Activated B cell treated with CpG ODN at 0.5 μM for 24 hours (primary cell): ENCODE results near the gene LDB2. TPM values are rescaled to one million over a fixed set of nuclear protein-coding genes. Genes with fewer than 3 reads are reported as not detected.

Experiments
- ATAC-seq: fragments of 200-7000 bp; cut with Tn5 transposase; one replicate; pipeline ENCODE4 v1.10.0; 2021; ENCODE audit warnings: low read depth, mild to moderate bottlenecking, moderate library complexity
- CTCF ChIA-PET: fragments of 350-600 bp; sonication (Branson Sonifier 250); formaldehyde crosslinking; loops from one replicate; lab custom pipeline; 2021; ENCODE audit warnings: antibody characterized with exemption; lab: Charles Lee
- POLR2A ChIA-PET: fragments of 350-600 bp; sonication (Branson Sonifier 250); formaldehyde crosslinking; loops from one replicate; lab custom pipeline; 2021; ENCODE audit warnings: antibody characterized with exemption; lab: Charles Lee
- DNase-seq: peaks from one replicate; pipeline ENCODE4 v3.0.0; 2022
- H3K27ac Mint-ChIP-seq: one replicate; pipeline ENCODE4 v1.8.0; 2020; ENCODE audit warnings: mixed read lengths
- H3K27me3 Mint-ChIP-seq: one replicate; pipeline ENCODE4 v1.8.0; 2021; ENCODE audit warnings: mixed read lengths
- H3K36me3 Mint-ChIP-seq: one replicate; pipeline ENCODE4 v1.8.0; 2021; ENCODE audit warnings: low read depth, mixed read lengths
- H3K4me1 Mint-ChIP-seq: one replicate; pipeline ENCODE4 v1.8.0; 2021; ENCODE audit warnings: mixed read lengths
- H3K4me3 Mint-ChIP-seq: one replicate; pipeline ENCODE4 v1.8.0; 2020; ENCODE audit warnings: mild to moderate bottlenecking, mixed read lengths
- H3K9me3 Mint-ChIP-seq: one replicate; pipeline ENCODE4 v1.8.0; 2020; ENCODE audit warnings: mixed read lengths
- intact Hi-C: fragments of 100-400 bp; cut with micrococcal nuclease; formaldehyde crosslinking; loops from one replicate; pipeline ENCODE4 v1.15.1; 2024
- total RNA-seq: library from RNA; stranded (reverse); gene quantifications from 2 replicates; pipeline ENCODE4 v1.2.3, GENCODE V29; 2022
- TF ChIP-seq, protein P1 (sequence below): fragments of 200-600 bp; IDR thresholded peaks from one replicate; pipeline ENCODE4 v1.8.0; 2022; ENCODE audit warnings: antibody characterized with exemption, mild to moderate bottlenecking

The LDB2 gene
- total RNA-seq, 1 donor from 2014 or later, result not detected

DNA sequence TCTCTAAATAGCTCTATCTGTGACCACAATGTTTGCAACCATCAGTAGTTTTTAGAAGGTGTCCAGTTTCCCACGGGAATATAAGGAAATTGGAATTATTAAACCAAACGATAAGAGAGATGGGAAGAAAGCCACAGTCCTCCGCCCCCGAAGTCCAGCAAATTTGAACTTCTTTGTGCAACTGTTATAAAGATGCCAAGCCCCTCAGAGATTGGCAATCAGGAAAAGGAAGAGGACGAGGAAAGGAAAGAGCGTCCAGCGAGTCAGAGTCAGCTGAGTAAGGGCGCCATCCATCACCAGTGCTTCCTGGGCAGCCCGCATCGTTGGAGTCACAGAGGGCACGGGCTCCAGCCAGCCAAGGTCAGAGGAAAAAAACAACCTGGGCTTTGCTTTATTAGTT lies 35.7 kb downstream of the LDB2 start:
- ATAC-seq (no peak), DNase-seq (no peak)
- H3K36me3 Mint-ChIP-seq, result no peaks in the 10 kb centered on the region
- H3K9me3 Mint-ChIP-seq, result no peaks in the 10 kb centered on the region
- TF ChIP-seq, protein P1, sequence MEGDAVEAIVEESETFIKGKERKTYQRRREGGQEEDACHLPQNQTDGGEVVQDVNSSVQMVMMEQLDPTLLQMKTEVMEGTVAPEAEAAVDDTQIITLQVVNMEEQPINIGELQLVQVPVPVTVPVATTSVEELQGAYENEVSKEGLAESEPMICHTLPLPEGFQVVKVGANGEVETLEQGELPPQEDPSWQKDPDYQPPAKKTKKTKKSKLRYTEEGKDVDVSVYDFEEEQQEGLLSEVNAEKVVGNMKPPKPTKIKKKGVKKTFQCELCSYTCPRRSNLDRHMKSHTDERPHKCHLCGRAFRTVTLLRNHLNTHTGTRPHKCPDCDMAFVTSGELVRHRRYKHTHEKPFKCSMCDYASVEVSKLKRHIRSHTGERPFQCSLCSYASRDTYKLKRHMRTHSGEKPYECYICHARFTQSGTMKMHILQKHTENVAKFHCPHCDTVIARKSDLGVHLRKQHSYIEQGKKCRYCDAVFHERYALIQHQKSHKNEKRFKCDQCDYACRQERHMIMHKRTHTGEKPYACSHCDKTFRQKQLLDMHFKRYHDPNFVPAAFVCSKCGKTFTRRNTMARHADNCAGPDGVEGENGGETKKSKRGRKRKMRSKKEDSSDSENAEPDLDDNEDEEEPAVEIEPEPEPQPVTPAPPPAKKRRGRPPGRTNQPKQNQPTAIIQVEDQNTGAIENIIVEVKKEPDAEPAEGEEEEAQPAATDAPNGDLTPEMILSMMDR, result no peak
- H3K4me3 Mint-ChIP-seq, result no peak overlapping the region
- H3K4me1 Mint-ChIP-seq, result no peaks in the 10 kb centered on the region
- CTCF ChIA-PET, result no interaction called here
- no peak overlapping the region for H3K27ac Mint-ChIP-seq
- H3K27me3 Mint-ChIP-seq, result no peaks in the 10 kb centered on the region
- intact Hi-C loops, result no loop called here
- POLR2A ChIA-PET, result no interaction called here

DNA sequence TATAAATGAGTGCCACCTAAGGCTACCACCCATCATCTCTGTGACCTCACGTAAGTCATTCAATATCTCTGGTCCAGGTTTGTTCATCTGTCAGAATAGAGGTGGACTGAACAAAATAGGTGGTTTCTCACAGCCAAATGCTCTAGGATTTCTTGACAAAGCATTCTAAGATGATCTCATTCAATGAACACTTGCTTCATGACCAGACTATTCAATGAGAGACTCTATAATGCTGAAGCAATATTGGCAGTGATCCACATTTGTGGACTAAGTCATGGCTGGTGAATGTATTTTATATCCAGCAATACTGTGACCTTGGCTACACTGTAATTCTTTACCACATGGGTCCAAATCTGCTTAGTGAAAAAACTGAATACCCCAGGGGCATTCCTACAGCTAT lies 37.9 kb downstream of the LDB2 start:
- Mint-ChIP-seq H3K27ac (no peak overlapping the region), H3K36me3 (no peaks in the 10 kb centered on the region), H3K9me3 (no peaks in the 10 kb centered on the region), H3K4me3 (no peak overlapping the region), H3K4me1 (no peaks in the 10 kb centered on the region), H3K27me3 (no peaks in the 10 kb centered on the region)
- ChIA-PET POLR2A (no interaction called here), CTCF (no interaction called here)
- TF ChIP-seq, protein P1, result no peak
- DNase-seq, result no peak
- ATAC-seq, result no peak
- intact Hi-C loops, result no loop called here

DNA sequence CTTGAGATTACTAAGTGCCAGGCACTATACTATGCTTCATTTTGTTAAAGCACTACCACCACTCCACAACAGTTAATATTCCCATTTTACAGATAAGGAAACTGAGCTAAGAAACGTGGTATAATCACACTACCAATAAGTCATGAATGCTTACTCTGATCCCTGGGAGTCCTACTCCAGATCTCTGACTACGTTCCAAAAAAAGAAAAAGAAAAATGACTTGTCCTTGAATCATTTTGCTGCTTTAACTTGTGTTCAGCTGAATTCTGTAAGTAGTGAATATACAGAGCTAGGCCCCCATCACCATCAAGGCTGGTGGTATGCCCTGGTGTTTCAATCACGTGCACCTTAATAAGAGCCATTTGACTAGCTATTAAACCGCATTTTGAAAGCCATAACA lies 39.4 kb downstream of the LDB2 start:
- Mint-ChIP-seq H3K4me1 (no peaks in the 10 kb centered on the region), H3K27ac (no peak overlapping the region), H3K36me3 (no peaks in the 10 kb centered on the region), H3K4me3 (no peak overlapping the region), H3K27me3 (no peaks in the 10 kb centered on the region), H3K9me3 (no peaks in the 10 kb centered on the region)
- TF ChIP-seq, protein P1, result no peak
- CTCF ChIA-PET, result no interaction called here
- no peak for DNase-seq
- no peak for ATAC-seq
- intact Hi-C loops, result loop anchor here (10.0 kb wide), 1 partner anchor 886 kb away; no protein-coding TSS in a partner anchor
- POLR2A ChIA-PET, result no interaction called here

DNA sequence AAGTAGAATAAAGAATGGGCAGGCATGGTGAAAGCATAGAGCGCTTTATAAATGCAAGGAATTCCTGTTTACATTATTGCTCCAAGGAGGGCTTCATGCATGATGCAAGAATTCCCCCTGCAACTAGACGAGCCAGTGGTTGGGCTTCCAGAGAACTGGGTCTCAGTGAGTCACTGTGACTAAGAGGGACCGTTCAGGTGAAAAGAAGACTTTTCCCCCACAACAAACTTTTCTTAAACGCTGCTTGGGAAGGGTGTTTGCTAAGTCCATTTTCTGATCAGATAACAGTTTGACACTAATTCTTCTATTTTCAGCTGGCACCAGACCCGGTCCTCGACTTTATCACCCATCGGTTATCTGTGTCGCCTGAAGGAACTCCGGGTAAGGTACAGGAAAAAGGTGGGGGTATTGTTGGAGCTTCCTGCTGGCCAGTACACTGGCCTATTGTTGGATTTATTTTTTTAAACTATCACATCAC lies 40.1 kb downstream of the LDB2 start:
- no peaks in the 10 kb centered on the region for H3K27me3 Mint-ChIP-seq
- ATAC-seq (no peak), DNase-seq (no peak)
- ChIA-PET POLR2A (no interaction called here), CTCF (no interaction called here)
- TF ChIP-seq, protein P1, result no peak
- intact Hi-C loops, result loop anchor here (10.0 kb wide), 1 partner anchor 886 kb away; no protein-coding TSS in a partner anchor
- no peak overlapping the region for H3K27ac Mint-ChIP-seq
- H3K36me3 Mint-ChIP-seq, result no peaks in the 10 kb centered on the region
- no peaks in the 10 kb centered on the region for H3K4me1 Mint-ChIP-seq
- H3K9me3 Mint-ChIP-seq, result no peaks in the 10 kb centered on the region
- no peak overlapping the region for H3K4me3 Mint-ChIP-seq

DNA sequence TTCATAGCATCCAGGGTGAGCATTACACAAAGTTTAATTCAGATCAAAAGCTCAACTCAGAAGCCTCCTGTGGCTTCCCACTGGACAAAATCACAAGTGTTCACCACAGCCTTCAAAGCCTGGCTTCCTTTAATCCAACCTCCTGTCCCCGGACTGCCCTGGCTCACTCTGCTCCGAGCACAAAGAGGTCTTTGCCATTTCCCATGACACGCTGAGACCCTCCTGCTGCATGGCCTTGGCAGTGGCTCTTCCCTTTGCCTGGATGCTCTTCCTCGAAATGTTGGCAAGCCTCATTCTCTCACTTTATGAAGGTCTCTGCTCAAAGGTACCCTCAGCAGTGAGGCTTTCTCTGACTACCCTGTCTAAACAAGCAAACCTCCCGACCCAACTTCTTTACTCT lies 41.0 kb downstream of the LDB2 start:
- no peak overlapping the region for H3K4me3 Mint-ChIP-seq
- intact Hi-C loops, result loop anchor here (10.0 kb wide), 1 partner anchor 887 kb away; no protein-coding TSS in a partner anchor

More for the DNA sequence above, 41.0 kb downstream of the LDB2 start:
- ChIA-PET POLR2A (no interaction called here), CTCF (no interaction called here)
- Mint-ChIP-seq H3K4me1 (no peaks in the 10 kb centered on the region), H3K9me3 (no peaks in the 10 kb centered on the region), H3K36me3 (no peaks in the 10 kb centered on the region), H3K27me3 (no peaks in the 10 kb centered on the region), H3K27ac (no peak overlapping the region)
- TF ChIP-seq, protein P1, result no peak
- DNase-seq, result no peak
- no peak for ATAC-seq
